8988T (cell line): ENCODE results near the gene PHACTR1.

Experiments used
- DNase-seq: peaks from one replicate; pipeline ENCODE4 v3.0.0; 2011

The PHACTR1 gene

GRCh38 chr6:12957321-12958051, 240.9 kb downstream of the PHACTR1 start:
- DNase-seq, result peak; percentile 21

GRCh38 chr6:12958052-12958706, 241.6 kb downstream of the PHACTR1 start:
- no peak for DNase-seq

GRCh38 chr6:12961761-12962160, 245.2 kb downstream of the PHACTR1 start:
- DNase-seq, result no peak

- no peak for DNase-seq
These were observed 246.0 kb downstream of the PHACTR1 start for GRCh38 chr6:12962529-12962928.

GRCh38 chr6:12962987-12963386, 246.4 kb downstream of the PHACTR1 start:
- peak; percentile 23 for DNase-seq

GRCh38 chr6:12963567-12963966, 247.0 kb downstream of the PHACTR1 start:
- no peak for DNase-seq

GRCh38 chr6:12967686-12968085, 251.1 kb downstream of the PHACTR1 start:
- DNase-seq, result no peak

GRCh38 chr6:12968290-12968689, 251.7 kb downstream of the PHACTR1 start:
- no peak for DNase-seq

- no peak for DNase-seq
These were observed 252.4 kb downstream of the PHACTR1 start for GRCh38 chr6:12968839-12969558.

GRCh38 chr6:12969966-12970365, 253.4 kb downstream of the PHACTR1 start:
- DNase-seq, result no peak

GRCh38 chr6:12973386-12973785, 256.8 kb downstream of the PHACTR1 start:
- no peak for DNase-seq

GRCh38 chr6:12974551-12974950, 258.0 kb downstream of the PHACTR1 start:
- no peak for DNase-seq

GRCh38 chr6:12976366-12976765, 259.8 kb downstream of the PHACTR1 start:
- DNase-seq, result no peak

- no peak for DNase-seq
These were observed 260.6 kb downstream of the PHACTR1 start for GRCh38 chr6:12977206-12977605.

- DNase-seq, result no peak
These were observed 261.2 kb downstream of the PHACTR1 start for GRCh38 chr6:12977806-12978205.

- no peak for DNase-seq
These were observed 264.2 kb downstream of the PHACTR1 start for GRCh38 chr6:12980741-12981140.

- DNase-seq, result no peak
These were observed 268.2 kb downstream of the PHACTR1 start for GRCh38 chr6:12984776-12985175.

- no peak for DNase-seq
These were observed 271.2 kb downstream of the PHACTR1 start for GRCh38 chr6:12987783-12988182.

GRCh38 chr6:12990162-12990561, 273.6 kb downstream of the PHACTR1 start:
- DNase-seq, result no peak

- DNase-seq, result no peak
These were observed 274.9 kb downstream of the PHACTR1 start for GRCh38 chr6:12991435-12991834.

GRCh38 chr6:12992770-12993169, 276.2 kb downstream of the PHACTR1 start:
- no peak for DNase-seq

- DNase-seq, result no peak
These were observed 276.8 kb downstream of the PHACTR1 start for GRCh38 chr6:12993283-12993898.

GRCh38 chr6:12995419-12995818, 278.9 kb downstream of the PHACTR1 start:
- no peak for DNase-seq

- DNase-seq, result no peak
These were observed 284.0 kb downstream of the PHACTR1 start for GRCh38 chr6:13000537-13000936.
